ENCODE measurements around the gene GAK. TPM values are rescaled to one million over a fixed set of nuclear protein-coding genes. Genes with fewer than 3 reads are reported as not detected.

Gene GAK
- total RNA-seq, 4 donors from 2014 or later: 70.1 to 95.3 (median 78.1) TPM

DNA sequence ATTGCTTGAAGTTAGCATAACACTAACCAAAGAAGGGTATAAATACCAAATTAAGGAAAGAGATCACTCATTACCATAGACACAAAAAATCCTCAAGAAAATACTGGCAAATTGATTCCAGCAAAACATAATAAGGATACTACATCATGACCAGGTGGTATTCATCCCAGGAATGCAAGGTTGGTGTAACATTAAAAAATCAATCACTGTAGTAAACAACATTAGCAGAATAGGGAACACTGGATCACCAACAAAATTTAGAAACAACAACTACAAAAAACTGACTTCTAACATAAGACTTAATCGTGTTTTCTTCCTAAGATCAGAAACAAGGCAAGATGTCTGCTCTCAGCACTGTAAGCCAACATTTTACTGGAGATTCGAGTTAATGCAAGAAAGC, 14.1 kb downstream of the GAK start:
- H3K4me3 ChIP-seq: no peak overlapping the region
- H3K27me3 ChIP-seq: no peaks in the 10 kb centered on the region
- no peaks in the 10 kb centered on the region for H3K9me3 ChIP-seq
- H3K36me3 ChIP-seq: peaks cover 0 to 10% of the 10 kb centered on the region in 2 donors
- no peak for ATAC-seq
- H3K27ac ChIP-seq: no peak overlapping the region
- 92 to 100% methylated on average over 2 of the region's 2 CpGs for WGBS, 2 donors (ENCODE audit: low coverage in 1 of 2)
- peaks cover 0 to 25% (median 0%) of the 10 kb centered on the region in 3 donors for H3K4me1 ChIP-seq
- TF ChIP-seq POLR2AphosphoS5 (IDR thresholded peaks at IDR 0.05) (no peak), EP300 (IDR thresholded peaks at IDR 0.05) (no peak)

DNA sequence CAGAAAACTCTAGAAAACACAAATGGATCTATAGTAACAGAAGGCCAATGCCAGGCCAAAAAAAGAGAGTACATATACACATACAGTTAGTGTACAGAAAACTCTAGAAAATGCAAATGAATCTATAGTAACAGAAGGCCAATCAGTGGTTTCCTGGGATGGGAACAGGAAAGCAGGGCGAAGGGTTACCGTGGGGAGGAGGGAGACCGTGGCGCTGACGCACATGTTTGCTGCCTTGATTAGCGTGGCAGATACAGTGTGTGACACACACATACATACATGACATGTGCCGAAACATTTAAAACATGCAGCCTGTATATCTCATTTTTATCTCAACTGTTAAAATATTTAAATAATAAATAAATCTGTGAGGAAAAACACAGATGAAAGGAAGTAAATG, 14.7 kb downstream of the GAK start:
- no peak overlapping the region for H3K4me3 ChIP-seq
- peaks cover 0 to 25% (median 0%) of the 10 kb centered on the region in 3 donors for H3K4me1 ChIP-seq
- 91 to 97% methylated on average over 7 of the region's 7 CpGs for WGBS, 2 donors (ENCODE audit: low coverage in 1 of 2)
- H3K9me3 ChIP-seq: no peaks in the 10 kb centered on the region
- ATAC-seq: no peak
- no peak overlapping the region for H3K27ac ChIP-seq
- TF ChIP-seq, protein P1, sequence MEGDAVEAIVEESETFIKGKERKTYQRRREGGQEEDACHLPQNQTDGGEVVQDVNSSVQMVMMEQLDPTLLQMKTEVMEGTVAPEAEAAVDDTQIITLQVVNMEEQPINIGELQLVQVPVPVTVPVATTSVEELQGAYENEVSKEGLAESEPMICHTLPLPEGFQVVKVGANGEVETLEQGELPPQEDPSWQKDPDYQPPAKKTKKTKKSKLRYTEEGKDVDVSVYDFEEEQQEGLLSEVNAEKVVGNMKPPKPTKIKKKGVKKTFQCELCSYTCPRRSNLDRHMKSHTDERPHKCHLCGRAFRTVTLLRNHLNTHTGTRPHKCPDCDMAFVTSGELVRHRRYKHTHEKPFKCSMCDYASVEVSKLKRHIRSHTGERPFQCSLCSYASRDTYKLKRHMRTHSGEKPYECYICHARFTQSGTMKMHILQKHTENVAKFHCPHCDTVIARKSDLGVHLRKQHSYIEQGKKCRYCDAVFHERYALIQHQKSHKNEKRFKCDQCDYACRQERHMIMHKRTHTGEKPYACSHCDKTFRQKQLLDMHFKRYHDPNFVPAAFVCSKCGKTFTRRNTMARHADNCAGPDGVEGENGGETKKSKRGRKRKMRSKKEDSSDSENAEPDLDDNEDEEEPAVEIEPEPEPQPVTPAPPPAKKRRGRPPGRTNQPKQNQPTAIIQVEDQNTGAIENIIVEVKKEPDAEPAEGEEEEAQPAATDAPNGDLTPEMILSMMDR (IDR thresholded peaks at IDR 0.05): no peak
- TF ChIP-seq POLR2A (IDR thresholded peaks at IDR 0.05): no peak
- no peak for TF ChIP-seq EP300 (IDR thresholded peaks at IDR 0.05)
- TF ChIP-seq POLR2AphosphoS5 (IDR thresholded peaks at IDR 0.05): no peak
- no peaks in the 10 kb centered on the region for H3K27me3 ChIP-seq
- peaks cover 0 to 11% of the 10 kb centered on the region in 2 donors for H3K36me3 ChIP-seq

DNA sequence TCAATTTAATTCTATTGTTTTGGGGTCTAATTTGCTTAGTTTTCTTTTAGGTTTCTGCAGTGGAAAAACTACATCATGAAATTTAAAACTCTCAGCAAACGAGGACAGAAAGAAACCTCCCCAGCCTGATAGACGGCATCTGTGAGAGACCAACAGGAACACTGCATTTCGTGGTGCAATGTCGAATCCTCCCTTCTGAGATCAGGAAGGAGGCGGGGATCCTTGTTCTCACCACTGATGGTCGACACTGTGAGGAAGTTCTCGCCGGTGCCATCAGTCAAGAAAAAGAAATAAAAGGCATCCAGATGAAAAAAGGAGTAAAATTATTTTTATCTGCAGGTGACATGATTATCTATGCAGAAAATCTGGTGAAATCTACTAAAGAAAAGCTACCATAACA, 16.5 kb downstream of the GAK start:
- TF ChIP-seq POLR2AphosphoS5 (IDR thresholded peaks at IDR 0.05): no peak
- no peak for TF ChIP-seq POLR2A (IDR thresholded peaks at IDR 0.05)
- TF ChIP-seq, protein P1 (IDR thresholded peaks at IDR 0.05): no peak
- no peak for TF ChIP-seq EP300 (IDR thresholded peaks at IDR 0.05)
- Histone ChIP-seq H3K27ac (no peak overlapping the region), H3K36me3 (peaks cover 0 to 27% of the 10 kb centered on the region in 2 donors), H3K4me3 (no peak overlapping the region), H3K9me3 (no peaks in the 10 kb centered on the region), H3K27me3 (no peaks in the 10 kb centered on the region), H3K4me1 (peaks cover 0 to 25% (median 0%) of the 10 kb centered on the region in 3 donors)
- no peak for ATAC-seq
- 47% methylated on average over 8 of the region's 8 CpGs; no CpG with 5 or more reads in 1 of the 2 donors for WGBS, 2 donors (ENCODE audit: low coverage in 1 of 2)

DNA sequence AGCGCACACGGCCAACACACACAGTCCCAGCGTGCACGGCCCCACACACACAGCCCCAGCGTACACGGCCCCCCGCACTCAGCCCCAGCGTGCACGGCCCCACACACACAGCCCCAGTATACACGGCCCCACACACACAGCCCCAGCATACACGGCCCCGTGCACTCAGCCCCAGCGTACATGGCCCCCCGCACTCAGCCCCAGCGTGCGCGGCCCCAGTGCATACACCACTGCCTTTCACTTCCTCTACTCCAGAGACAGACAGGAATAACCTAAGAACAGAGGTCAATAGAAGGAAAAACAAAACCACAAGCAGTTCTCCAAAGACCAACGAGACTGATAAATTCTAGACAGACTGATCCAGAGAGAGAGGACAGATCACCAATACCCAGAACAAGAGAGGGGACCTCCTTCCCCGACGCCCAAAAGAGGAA, 17.1 kb downstream of the GAK start:
- H3K4me3 ChIP-seq: no peak overlapping the region
- H3K9me3 ChIP-seq: no peaks in the 10 kb centered on the region
- no peaks in the 10 kb centered on the region for H3K27me3 ChIP-seq
- no peak for ATAC-seq
- no peak overlapping the region for H3K27ac ChIP-seq
- peaks cover 0 to 32% of the 10 kb centered on the region in 2 donors for H3K36me3 ChIP-seq
- TF ChIP-seq POLR2AphosphoS5 (IDR thresholded peaks at IDR 0.05): no peak
- TF ChIP-seq, protein P1 (IDR thresholded peaks at IDR 0.05): no peak
- no peak for TF ChIP-seq EP300 (IDR thresholded peaks at IDR 0.05)
- TF ChIP-seq POLR2A (IDR thresholded peaks at IDR 0.05): no peak
- 47 to 59% methylated on average over 3 to 11 of the region's 20 CpGs for WGBS, 2 donors (ENCODE audit: low coverage in 1 of 2)
- H3K4me1 ChIP-seq: peaks cover 0 to 24% (median 0%) of the 10 kb centered on the region in 3 donors

DNA sequence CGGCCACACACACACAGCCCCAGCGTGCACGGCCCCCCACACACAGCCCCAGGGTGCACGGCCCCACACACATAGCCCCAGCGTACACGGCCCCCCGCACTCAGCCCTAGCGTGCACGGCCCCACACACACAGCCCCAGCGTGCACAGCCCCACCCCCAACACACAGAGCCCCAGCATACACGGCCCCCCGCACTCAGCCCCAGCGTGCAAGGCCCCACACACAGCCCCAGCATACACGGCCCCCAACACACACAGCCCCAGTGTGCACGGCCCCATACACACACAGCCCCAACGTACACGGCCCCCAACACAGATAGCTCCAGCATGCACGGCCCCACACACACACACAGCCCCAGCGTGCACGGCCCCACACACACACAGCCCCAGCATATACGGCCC, 17.6 kb downstream of the GAK start:
- no peak for TF ChIP-seq POLR2A (IDR thresholded peaks at IDR 0.05)
- TF ChIP-seq POLR2AphosphoS5 (IDR thresholded peaks at IDR 0.05): no peak
- TF ChIP-seq EP300 (IDR thresholded peaks at IDR 0.05): no peak
- TF ChIP-seq, protein P1 (IDR thresholded peaks at IDR 0.05): no peak
- WGBS, 2 donors (ENCODE audit: low coverage in 1 of 2): no CpG with 5 or more reads among the region's 21 CpGs
- no peaks in the 10 kb centered on the region for H3K9me3 ChIP-seq
- peaks cover 0 to 19% (median 0%) of the 10 kb centered on the region in 3 donors for H3K4me1 ChIP-seq
- no peaks in the 10 kb centered on the region for H3K27me3 ChIP-seq
- H3K36me3 ChIP-seq: peaks cover 0 to 37% of the 10 kb centered on the region in 2 donors
- ATAC-seq: no peak
- H3K4me3 ChIP-seq: no peak overlapping the region
- no peak overlapping the region for H3K27ac ChIP-seq

Measured in gastroesophageal sphincter (tissue), 4 donors.